VCaP (cell line): ENCODE measurements around the gene CDCA8.
"Not testable (repeated sequence)": the region's sequence is repeated elsewhere in the genome, so short reads cannot be mapped to it uniquely, and the experiment has no call there.

Source experiments
- H3K27ac ChIP-seq: fragments of 450-650 bp; 2 replicates; pipeline ENCODE4 v1.5.1; 2017
- TF ChIP-seq, protein P1 (sequence below): fragments of 450-650 bp; conservative IDR thresholded peaks from 2 replicates; pipeline ENCODE4 v1.5.1; 2017; ENCODE audit warnings: mild to moderate bottlenecking, moderate library complexity

The CDCA8 gene

DNA sequence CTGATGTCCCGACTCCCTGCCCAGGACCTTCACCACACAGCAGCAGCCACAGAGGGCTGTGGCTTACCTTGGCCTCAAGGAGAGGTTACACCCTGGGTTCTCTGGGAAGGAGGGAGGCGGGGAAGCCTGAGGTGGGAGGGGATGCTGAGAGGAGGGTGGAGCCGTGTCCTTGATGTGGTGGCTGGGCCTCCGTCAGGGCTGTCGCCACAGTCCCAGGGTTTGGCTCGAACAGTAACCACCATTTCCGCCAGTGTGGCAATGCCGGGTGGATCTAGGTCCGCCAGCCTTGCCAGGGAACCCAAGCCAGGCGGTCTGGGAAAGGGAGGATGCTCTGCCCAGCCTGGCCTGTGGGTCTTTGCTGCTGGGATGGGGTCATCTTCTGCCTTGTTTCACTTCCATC lies 18.4 kb upstream of the CDCA8 start:
- no peak overlapping the region for H3K27ac ChIP-seq
- TF ChIP-seq, protein P1, sequence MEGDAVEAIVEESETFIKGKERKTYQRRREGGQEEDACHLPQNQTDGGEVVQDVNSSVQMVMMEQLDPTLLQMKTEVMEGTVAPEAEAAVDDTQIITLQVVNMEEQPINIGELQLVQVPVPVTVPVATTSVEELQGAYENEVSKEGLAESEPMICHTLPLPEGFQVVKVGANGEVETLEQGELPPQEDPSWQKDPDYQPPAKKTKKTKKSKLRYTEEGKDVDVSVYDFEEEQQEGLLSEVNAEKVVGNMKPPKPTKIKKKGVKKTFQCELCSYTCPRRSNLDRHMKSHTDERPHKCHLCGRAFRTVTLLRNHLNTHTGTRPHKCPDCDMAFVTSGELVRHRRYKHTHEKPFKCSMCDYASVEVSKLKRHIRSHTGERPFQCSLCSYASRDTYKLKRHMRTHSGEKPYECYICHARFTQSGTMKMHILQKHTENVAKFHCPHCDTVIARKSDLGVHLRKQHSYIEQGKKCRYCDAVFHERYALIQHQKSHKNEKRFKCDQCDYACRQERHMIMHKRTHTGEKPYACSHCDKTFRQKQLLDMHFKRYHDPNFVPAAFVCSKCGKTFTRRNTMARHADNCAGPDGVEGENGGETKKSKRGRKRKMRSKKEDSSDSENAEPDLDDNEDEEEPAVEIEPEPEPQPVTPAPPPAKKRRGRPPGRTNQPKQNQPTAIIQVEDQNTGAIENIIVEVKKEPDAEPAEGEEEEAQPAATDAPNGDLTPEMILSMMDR = no peak

DNA sequence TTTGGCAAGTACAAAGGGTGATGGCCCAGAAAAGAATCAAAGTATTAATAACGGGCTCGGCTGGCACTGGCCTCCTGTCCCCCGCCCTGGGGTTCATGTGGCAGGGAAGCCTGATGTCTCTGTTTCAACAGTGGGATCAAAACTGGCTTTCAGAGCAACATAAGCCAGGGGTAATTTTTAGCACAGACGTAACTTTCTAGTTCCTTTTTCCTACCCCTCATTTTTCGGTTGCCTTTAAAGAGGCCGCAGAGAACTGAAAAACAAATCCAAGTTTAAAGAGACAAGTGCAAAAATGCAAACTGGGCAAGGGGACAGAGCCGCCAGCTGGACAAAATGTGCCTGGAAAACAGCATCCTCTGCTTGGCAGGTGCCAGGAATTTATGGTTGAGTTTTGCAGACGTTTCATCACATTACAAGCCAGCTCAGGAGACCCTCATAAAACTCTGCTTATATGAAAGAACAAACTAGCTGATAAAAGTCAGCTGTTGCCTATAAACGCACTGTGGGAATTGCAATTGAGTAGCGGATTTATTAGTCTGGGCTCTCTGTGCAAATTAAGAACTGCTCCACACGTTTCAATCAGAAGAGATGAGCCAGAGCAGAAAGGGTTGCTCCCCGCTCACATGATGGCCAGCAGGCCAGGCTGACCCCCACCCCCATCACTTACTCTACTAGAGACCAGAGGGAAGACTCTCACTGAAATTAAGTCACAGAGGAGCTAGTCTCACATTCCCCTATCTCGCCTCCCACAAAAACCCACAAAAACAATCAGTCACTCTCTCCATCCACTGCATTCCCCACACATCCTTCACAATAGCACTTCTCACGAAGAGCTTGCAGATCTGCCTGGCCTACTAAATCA lies 15.8 kb upstream of the CDCA8 start:
- H3K27ac ChIP-seq = peak overlapping the region; percentile 23; the same call in 1 of the 2 replicates
- TF ChIP-seq, protein P1 = peak; percentile 45

DNA sequence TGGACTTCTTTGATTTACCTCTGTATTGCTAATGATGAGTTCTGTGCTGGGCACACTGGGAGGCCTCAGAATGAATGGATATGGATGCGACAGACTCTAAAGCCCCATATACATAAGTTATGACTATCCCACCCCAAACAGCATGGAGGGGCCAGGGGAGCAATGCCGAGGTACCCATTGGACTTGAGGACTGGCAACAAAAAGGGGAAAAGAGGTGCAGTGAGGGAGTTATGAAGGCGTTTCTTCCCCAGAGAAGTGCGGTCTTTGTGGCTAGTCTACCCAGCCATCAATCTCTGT lies 15.2 kb upstream of the CDCA8 start:
- TF ChIP-seq, protein P1 = no peak
- no peak overlapping the region for H3K27ac ChIP-seq

DNA sequence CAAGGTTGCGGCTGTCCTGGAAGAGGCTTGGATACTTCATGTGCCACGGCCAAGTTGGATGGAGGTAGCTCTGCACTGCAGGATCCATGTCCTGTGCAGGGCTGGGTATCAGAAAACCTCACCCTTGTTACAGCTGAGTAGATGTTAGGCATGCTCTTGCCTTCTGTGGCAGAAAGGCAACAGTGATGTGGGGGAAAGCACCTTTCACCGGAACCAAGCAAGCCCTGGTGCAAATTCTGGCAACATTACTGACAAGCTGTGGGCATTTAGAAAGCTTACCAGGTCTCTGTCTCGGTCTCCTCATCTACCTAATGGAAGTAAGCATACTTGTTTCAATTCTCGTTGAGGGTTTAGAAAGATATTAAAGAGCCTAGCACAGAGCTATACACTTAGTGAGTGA lies 14.5 kb upstream of the CDCA8 start:
- no peak overlapping the region for H3K27ac ChIP-seq
- TF ChIP-seq, protein P1 = no peak

DNA sequence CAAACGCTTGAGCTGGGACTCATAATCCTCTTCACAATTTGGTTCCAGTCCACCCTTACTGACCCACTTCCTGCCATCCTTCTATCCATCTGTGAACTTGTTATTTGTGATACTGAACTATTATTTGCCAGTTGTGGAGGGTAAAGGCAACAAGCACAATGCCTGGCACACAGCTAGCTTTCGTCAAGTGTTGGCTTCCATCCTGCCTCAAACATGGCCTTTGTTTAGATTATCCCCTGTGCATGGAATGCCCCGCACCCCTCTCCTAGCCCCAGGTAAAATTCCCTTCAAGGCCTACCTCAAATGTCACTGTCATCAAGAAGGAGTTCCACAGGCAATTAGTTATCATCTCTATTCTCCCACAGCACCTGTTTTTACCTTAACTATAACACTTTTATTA lies 11.4 kb upstream of the CDCA8 start:
- no peak overlapping the region for H3K27ac ChIP-seq
- TF ChIP-seq, protein P1 = no peak

DNA sequence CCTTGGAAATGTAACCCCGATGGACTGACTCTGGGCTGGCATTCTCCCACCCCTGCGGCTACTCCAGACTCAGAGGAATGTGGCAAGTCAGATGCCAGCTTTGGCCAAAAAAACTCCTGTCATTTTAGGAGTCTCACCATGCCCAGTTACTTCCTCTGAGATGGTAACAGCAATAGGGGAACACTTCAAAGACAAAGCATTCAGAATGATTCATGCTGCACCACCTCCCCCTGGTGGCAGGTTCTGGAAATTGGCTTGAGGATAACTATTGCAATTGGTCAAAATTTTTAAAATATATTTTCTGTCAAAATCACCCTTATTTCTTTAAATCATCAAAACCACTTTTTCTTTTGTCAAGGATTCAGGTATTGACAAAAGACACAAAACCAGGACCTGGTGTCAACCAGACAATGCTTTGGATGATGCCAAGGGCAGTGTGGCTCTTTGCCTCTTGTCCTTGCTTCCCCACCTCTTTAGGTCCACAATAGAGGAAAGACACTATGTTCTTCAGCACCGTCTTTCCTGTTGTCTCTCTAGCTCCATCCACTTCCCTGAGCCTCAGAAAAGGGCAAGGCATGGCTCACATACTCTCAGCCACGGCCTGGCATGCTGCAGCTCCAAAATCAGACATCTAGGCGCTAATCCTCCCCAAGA lies 9.9 kb upstream of the CDCA8 start:
- TF ChIP-seq, protein P1 = peak; percentile 88
- H3K27ac ChIP-seq = no peak overlapping the region

DNA sequence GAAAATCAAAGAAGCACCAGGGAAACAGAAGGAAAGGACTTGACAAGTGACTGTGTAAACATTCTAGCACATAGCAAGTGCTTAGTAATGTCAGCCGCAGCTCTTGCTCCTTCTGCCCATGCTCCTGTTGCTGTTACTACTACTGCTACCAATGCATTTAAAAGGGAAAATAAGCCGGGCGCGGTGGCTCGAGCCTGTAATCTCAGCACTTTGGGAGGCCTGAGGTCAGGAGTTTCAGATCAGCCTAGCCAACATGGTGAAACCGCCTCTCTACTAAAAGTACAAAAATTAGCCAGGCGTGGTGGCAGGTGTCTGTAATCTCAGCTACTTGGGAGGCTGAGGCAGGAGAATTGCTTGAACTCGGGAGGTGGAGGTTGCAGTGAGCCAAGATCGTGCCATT lies 8.1 kb upstream of the CDCA8 start:
- H3K27ac ChIP-seq = not testable (repeated sequence)

DNA sequence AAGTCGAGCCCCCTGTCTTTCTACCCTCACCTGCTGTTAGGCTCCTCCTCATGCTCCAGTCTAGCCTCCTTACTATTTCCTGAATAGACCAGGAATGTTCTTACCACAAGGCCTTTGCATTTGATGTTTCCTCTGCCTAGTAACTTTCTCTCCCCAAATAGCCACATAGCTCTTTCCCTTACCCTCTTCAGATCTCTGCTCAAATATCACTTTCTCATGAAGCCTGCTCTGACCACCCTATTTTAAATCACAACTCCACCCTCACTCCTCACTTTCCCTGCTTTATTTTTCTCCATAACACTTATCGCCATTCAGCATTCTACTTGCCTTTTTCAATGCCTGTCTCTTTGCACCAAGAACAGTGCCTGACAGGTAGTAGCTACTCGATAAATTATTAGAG lies 6.6 kb upstream of the CDCA8 start:
- H3K27ac ChIP-seq = no peak overlapping the region
- TF ChIP-seq, protein P1 = no peak

DNA sequence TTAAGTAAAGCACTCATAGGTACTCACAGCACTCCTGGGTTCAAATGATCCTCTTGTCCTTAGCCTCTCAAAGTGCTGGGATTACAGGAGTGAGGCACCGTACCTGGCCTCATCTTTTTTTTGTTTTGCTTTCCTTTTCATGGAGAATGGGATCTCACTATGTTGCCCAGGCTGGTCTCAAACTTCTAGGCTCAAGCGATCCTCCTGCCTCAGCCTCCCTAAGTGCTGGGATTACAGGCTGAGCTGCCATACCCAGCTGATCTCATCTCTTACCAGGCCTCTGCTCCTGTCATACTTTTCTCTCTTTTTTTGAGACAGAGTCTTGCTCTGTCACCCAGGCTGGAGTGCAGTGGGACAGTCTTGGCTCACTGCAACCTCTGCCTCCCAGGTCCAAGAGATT lies 4.6 kb upstream of the CDCA8 start:
- H3K27ac ChIP-seq = not testable (repeated sequence)
